GM21360 (cell line): ENCODE measurements around the gene RNF5.
"Not testable (repeated sequence)": the region's sequence is repeated elsewhere in the genome, so short reads cannot be mapped to it uniquely, and the experiment has no call there.

Experiments used
- ATAC-seq: cut with Tn5 transposase; IDR thresholded peaks from one replicate; pipeline ENCODE4 v1.9.1; 2021; ENCODE audit warnings: mild to moderate bottlenecking, moderate library complexity; ENCODE audit not compliant: unreplicated experiment

RNF5 gene

GRCh38 chr6:32177788-32178546 lies at the start of gene RNF5:
TSS of gene RNF5 (plus strand) at chr6:32178405. CDS start at chr6:32178512, 107 bp downstream.
- ATAC-seq, result peak; percentile 73

- ATAC-seq, result no peak
These were observed 49.4 kb upstream of the RNF5 start for GRCh38 chr6:32128751-32129296.

- ATAC-seq, result no peak
These were observed 48.7 kb upstream of the RNF5 start for GRCh38 chr6:32129297-32130088.

- ATAC-seq, result no peak
These were observed 46.7 kb upstream of the RNF5 start for GRCh38 chr6:32131439-32131948.

- no peak for ATAC-seq
These were observed 46.1 kb upstream of the RNF5 start for GRCh38 chr6:32132110-32132509.

GRCh38 chr6:32133786-32134185 lies 44.4 kb upstream of the RNF5 start:
- no peak for ATAC-seq

- ATAC-seq, result no peak
These were observed 40.8 kb upstream of the RNF5 start for GRCh38 chr6:32137454-32137853.

GRCh38 chr6:32139590-32139989 lies 38.6 kb upstream of the RNF5 start:
- no peak for ATAC-seq

GRCh38 chr6:32140420-32141046 lies 37.7 kb upstream of the RNF5 start:
- no peak for ATAC-seq

GRCh38 chr6:32144238-32144637 lies 34.0 kb upstream of the RNF5 start:
- not testable (repeated sequence) for ATAC-seq

- no peak for ATAC-seq
These were observed 31.9 kb upstream of the RNF5 start for GRCh38 chr6:32146287-32146686.

- ATAC-seq, result no peak
These were observed 31.5 kb upstream of the RNF5 start for GRCh38 chr6:32146687-32147086.

GRCh38 chr6:32147401-32148132 lies 30.6 kb upstream of the RNF5 start:
- no peak for ATAC-seq

GRCh38 chr6:32148289-32149091 lies 29.7 kb upstream of the RNF5 start:
- ATAC-seq, result no peak

GRCh38 chr6:32149092-32149755 lies 29.0 kb upstream of the RNF5 start:
- ATAC-seq, result no peak

GRCh38 chr6:32149932-32150870 lies 28.0 kb upstream of the RNF5 start:
- ATAC-seq, result no peak

- ATAC-seq, result no peak
These were observed 26.9 kb upstream of the RNF5 start for GRCh38 chr6:32151181-32151862.
